ENCODE measurements around the gene EEFSEC.

EEFSEC gene

DNA sequence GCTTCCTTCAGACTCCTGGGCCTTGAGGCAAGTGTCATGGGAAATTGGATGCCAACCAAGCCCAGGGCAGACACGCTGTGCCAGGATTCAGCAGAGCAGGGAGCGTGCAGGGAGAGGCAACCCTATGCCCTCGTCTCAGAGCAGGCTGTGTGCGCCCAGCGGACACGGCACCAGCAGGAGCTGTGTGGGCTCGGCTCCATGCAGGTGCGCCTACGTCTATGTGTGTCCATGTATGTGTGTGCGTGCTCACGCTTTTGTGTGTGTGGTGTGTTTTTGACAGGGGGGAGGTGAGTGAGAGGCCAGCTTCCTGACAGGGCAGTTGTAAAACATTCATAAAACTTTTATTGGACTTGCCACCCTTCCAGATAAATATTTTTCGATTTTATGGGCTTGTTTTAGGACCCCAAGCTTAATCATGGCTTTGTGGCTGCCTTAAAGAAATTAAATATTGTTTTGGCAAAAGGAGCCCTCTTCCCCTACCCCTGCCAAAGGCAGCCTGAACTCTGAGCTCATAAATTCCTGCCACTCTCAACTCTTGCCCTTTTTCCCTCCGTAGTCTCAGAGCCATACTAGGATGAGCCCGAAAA, 229.0 kb downstream of the EEFSEC start:
- Histone ChIP-seq H3K4me1 (ENCODE audit: low read length) (no peaks in the 10 kb centered on the region), H3K27ac (ENCODE audit: low read length) (no peak overlapping the region), H3K36me3 (replicated peaks; ENCODE audit: low read depth, low read length) (no peaks in the 10 kb centered on the region), H3K4me3 (ENCODE audit: low read length) (no peak overlapping the region), H3K79me2 (ENCODE audit: low read length) (no peaks in the 10 kb centered on the region), H3K9me3 (ENCODE audit: insufficient read depth, low read length) (no peaks in the 10 kb centered on the region), H4K20me1 (ENCODE audit: insufficient read depth, low read length) (no peaks in the 10 kb centered on the region), H3K27me3 (ENCODE audit: low read depth, low read length) (no peaks in the 10 kb centered on the region), H2AFZ (ENCODE audit: low read depth, low read length) (no peak overlapping the region), H3K9ac (ENCODE audit: low read length) (no peak overlapping the region), H3K4me2 (ENCODE audit: low read length) (no peak overlapping the region)
- TF ChIP-seq, protein P1, sequence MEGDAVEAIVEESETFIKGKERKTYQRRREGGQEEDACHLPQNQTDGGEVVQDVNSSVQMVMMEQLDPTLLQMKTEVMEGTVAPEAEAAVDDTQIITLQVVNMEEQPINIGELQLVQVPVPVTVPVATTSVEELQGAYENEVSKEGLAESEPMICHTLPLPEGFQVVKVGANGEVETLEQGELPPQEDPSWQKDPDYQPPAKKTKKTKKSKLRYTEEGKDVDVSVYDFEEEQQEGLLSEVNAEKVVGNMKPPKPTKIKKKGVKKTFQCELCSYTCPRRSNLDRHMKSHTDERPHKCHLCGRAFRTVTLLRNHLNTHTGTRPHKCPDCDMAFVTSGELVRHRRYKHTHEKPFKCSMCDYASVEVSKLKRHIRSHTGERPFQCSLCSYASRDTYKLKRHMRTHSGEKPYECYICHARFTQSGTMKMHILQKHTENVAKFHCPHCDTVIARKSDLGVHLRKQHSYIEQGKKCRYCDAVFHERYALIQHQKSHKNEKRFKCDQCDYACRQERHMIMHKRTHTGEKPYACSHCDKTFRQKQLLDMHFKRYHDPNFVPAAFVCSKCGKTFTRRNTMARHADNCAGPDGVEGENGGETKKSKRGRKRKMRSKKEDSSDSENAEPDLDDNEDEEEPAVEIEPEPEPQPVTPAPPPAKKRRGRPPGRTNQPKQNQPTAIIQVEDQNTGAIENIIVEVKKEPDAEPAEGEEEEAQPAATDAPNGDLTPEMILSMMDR (IDR thresholded peaks at IDR 0.05; ENCODE audit: low read depth, low read length) = no peak
- TF ChIP-seq EZH2phosphoT487 (IDR thresholded peaks at IDR 0.05; ENCODE audit: low read depth) = no peak

DNA sequence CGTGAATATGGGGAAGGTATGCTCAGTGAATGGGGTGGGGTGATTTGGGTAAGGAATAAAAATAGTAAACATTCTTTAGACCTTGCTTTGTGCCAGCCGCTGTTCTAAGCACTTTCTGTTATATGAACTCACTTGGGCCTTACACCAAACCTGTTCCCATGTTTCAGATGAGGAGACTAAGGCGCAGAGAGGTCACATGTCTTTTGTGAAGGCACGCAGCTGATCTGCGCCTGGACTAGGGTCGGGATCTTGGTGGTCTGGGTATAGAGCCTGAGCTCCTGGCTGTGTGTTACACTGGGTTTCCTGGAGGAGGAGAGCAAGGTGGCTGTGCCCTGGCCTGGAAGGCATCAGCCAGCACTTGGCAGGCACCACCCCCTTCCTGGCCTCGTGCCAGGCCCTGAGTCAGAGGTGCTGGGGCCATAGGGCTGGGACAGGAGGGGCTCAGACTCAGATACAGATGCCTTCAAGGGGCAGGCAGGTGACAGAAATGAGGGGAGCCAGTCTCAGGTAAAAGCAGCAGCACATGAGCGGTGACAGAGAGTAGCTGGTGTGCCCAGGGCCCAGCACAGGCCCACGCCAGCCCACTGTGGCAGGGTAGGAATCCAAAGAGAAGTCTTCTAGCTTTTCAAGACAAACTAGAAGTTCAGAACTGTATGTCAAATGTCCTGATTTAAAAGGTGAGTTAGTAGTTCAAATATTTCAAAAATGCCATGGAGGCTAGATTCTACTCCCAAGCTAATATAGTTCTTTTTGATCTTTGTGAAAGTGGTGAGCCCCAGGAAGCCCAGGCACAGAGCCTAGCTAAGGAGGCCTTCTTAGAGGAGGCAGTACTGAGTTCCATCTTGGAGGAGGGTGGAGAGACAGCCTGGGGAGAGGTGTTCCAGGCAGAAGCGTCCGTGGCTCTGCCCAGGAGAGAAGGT, 230.3 kb downstream of the EEFSEC start:
- H3K4me2 ChIP-seq (ENCODE audit: low read length) = no peak overlapping the region
- H3K27ac ChIP-seq (ENCODE audit: low read length) = no peak overlapping the region
- TF ChIP-seq EZH2phosphoT487 (IDR thresholded peaks at IDR 0.05; ENCODE audit: low read depth) = no peak
- TF ChIP-seq, protein P1 (IDR thresholded peaks at IDR 0.05; ENCODE audit: low read depth, low read length) = no peak

DNA sequence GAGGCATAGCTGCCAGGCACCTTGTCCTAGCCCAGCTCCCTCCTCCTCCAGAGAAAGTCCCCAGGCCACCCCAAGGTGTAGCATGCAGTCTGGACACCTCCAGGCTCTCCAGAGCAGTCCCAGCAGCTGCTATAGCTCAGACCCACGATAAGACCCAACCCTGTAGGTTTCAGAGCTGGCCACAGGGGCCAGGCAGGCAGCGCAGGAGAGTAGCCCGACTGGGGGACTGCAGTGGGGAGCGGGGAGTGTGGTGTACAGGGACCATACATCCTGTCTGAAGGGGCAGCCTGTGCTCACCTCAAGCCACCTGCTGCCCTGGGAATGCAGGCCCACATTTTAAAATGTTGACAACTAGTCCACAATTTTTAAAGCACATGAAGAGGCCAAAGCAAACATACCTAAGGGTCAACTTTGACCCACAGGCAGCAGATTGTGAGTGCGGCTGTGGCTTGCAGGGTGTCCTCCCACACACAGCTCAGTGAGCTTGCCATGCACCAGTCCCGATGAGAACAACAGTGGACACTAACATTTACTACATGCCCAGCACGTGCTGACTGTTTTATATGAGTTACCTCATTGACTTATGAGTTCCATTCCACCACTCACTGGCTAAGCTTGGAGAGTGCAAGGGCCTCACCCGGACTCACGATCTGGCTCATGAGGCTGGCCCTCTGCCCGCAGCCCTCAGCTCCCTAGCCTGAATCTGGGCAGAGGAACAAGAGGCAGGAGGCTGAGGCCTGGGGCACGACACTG, 232.0 kb downstream of the EEFSEC start:
- Histone ChIP-seq H3K9me3 (ENCODE audit: insufficient read depth, low read length) (no peaks in the 10 kb centered on the region), H3K36me3 (replicated peaks; ENCODE audit: low read depth, low read length) (no peaks in the 10 kb centered on the region), H4K20me1 (ENCODE audit: insufficient read depth, low read length) (no peaks in the 10 kb centered on the region), H3K79me2 (ENCODE audit: low read length) (no peaks in the 10 kb centered on the region), H2AFZ (ENCODE audit: low read depth, low read length) (no peak overlapping the region), H3K4me3 (ENCODE audit: low read length) (no peak overlapping the region), H3K9ac (ENCODE audit: low read length) (no peak overlapping the region), H3K27me3 (ENCODE audit: low read depth, low read length) (no peaks in the 10 kb centered on the region), H3K27ac (ENCODE audit: low read length) (no peak overlapping the region), H3K4me2 (ENCODE audit: low read length) (no peak overlapping the region), H3K4me1 (ENCODE audit: low read length) (no peaks in the 10 kb centered on the region)
- TF ChIP-seq EZH2phosphoT487 (IDR thresholded peaks at IDR 0.05; ENCODE audit: low read depth) = no peak
- TF ChIP-seq, protein P1 (IDR thresholded peaks at IDR 0.05; ENCODE audit: low read depth, low read length) = no peak

More for the DNA sequence above, 230.3 kb downstream of the EEFSEC start:
- Histone ChIP-seq H3K9ac (ENCODE audit: low read length) (no peak overlapping the region), H3K4me3 (ENCODE audit: low read length) (no peak overlapping the region), H2AFZ (ENCODE audit: low read depth, low read length) (no peak overlapping the region), H3K79me2 (ENCODE audit: low read length) (no peaks in the 10 kb centered on the region), H3K36me3 (replicated peaks; ENCODE audit: low read depth, low read length) (no peaks in the 10 kb centered on the region), H3K4me1 (ENCODE audit: low read length) (no peaks in the 10 kb centered on the region), H4K20me1 (ENCODE audit: insufficient read depth, low read length) (no peaks in the 10 kb centered on the region), H3K27me3 (ENCODE audit: low read depth, low read length) (no peaks in the 10 kb centered on the region), H3K9me3 (ENCODE audit: insufficient read depth, low read length) (no peaks in the 10 kb centered on the region)

DNA sequence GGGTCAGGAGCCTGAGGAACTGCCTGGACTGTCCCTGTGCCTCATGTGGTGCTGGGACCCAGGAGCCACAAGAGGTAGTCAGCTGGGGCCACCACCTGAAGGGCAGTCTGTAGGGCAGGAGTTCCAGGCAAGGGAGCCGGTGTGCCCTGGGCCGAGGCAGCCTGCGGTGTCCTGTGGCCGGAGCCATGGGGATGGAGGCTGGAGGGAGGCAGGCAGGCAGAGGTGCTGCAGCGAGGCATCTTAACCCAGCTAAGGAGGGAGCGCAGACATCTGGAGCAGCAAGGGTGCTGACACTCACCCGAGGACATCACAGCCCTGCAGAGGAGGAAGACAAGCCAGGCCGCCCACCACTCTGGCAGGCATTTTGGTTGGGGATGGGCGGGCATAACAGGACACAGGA, 235.7 kb downstream of the EEFSEC start:
- no peaks in the 10 kb centered on the region for H4K20me1 ChIP-seq (ENCODE audit: insufficient read depth, low read length)
- TF ChIP-seq, protein P1 (IDR thresholded peaks at IDR 0.05; ENCODE audit: low read depth, low read length) = no peak
- no peak for TF ChIP-seq EZH2phosphoT487 (IDR thresholded peaks at IDR 0.05; ENCODE audit: low read depth)

More for the DNA sequence above, 235.7 kb downstream of the EEFSEC start:
- Histone ChIP-seq H3K27ac (ENCODE audit: low read length) (no peak overlapping the region), H3K4me3 (ENCODE audit: low read length) (no peak overlapping the region), H3K9ac (ENCODE audit: low read length) (no peak overlapping the region), H3K4me2 (ENCODE audit: low read length) (no peak overlapping the region), H3K9me3 (ENCODE audit: insufficient read depth, low read length) (no peaks in the 10 kb centered on the region), H3K4me1 (ENCODE audit: low read length) (no peaks in the 10 kb centered on the region), H2AFZ (ENCODE audit: low read depth, low read length) (no peak overlapping the region), H3K27me3 (ENCODE audit: low read depth, low read length) (no peaks in the 10 kb centered on the region), H3K79me2 (ENCODE audit: low read length) (no peaks in the 10 kb centered on the region), H3K36me3 (replicated peaks; ENCODE audit: low read depth, low read length) (no peaks in the 10 kb centered on the region)

Measured in OCI-LY3 (cell line).